HG03039 (cell line): ENCODE measurements around the gene PPP2R2C.

Experiments
- ATAC-seq: cut with Tn5 transposase; IDR thresholded peaks from one replicate; pipeline ENCODE4 v1.9.1; 2021; ENCODE audit warnings: mild to moderate bottlenecking, moderate library complexity; ENCODE audit not compliant: unreplicated experiment

PPP2R2C gene

DNA sequence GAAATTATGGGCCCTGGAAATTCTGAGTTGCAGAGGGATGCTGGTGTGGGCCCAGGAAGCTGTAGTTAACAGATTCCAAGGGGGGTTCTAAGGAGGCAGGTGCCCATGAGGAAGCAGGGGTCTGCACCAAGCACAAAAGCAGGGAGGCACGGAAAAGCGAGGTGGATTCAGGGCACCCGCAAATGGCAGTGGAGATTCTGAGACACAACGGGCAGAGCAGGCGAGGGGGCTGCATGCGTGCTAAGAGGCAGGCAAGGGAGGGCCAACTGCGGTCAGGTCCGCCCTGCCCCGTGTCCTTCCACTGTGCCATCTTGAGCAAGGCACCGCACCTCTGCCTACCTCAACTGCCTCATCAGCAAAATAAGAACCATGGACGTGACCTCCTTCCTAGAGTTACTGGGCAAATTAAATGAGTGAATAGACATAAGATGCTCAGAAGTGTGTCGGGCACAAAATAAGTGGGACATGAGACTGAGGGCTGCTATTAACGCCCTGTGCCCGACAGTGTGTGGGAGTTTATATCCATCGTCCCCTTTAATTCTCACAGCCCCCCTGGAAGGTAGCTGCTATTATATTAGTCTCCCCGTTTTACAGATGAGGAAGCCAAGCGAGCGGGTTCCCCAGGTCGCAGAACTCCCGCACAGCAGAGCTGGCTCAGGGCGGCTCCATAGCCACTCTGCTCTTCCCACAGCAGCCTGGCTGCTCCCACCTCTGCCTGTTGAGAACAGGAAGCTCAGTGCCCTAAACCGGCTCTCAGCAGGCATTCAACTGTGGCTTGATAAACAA lies 67.6 kb downstream of the PPP2R2C start:
- no peak for ATAC-seq

DNA sequence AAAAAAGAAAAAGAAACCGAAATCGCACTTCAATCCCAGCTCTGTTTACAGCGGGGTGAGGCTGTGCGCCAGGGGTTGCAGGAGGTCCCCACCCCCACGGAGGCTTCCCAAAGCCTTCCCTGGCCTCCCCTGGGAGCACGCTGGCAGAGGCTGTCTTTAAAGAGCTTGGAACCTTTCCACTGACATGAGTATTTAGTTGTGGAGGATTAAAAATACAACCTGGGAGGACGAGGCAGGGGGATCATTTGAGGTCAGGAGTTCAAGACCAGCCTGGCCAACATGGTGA lies 69.1 kb downstream of the PPP2R2C start:
- ATAC-seq, result no peak

DNA sequence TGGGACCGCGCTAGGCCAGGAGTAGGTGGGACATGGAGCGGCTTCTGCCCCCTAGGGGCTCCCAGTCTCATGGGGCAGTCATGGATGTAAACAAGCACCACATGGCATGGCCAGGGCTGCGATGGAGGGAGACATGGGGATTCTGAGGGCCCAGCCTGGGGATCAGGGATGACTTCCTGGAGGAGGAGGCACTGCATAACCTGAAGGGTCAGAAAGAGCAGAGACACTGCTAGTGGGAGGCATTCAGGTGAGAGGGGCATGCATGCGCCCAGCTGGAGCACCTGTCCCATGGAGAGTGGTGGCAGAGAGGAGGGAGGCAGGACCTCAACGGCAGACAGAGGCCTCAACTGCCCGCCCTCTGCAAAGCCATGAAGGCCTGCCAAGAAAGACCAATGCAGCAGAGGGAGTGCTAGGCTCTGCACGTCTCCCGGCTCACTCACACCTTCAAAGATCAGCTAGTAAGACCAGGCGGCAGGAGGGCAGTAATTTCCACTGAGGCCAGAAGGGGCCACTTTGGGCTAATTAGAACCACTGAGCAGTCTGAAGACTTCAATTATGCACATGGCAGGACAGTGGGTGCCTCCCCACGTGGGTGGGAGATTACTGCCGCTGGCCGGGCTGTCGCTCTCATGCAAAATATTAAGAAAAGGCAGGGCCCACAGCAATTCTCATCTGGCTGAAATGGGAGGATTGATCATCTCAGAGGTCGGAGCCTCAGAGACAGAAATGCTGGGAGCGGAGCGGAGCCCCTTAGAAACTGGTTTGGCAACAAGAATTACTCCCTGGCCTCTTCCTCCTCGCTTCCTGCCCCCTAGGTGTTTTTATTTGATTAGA lies 69.6 kb downstream of the PPP2R2C start:
- ATAC-seq, result no peak

DNA sequence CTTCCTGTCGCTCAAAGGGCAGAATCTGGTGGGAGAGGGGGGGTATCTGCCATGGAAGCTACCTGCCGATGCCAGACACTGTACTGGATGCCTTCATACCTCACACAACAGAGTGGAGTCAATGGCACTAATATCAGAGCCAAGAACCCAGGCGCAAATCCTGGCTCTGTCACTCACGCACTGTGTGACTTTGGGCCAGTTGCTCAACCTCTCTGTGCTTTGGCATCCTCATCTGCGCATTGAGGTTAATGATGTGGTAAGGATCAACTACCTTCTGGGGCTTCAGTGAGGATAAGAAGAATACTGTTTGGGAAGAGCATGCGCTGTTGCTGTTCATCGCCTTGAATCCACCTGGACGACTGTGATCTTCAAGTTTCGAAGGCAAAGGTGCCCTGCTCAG lies 70.6 kb downstream of the PPP2R2C start:
- no peak for ATAC-seq

DNA sequence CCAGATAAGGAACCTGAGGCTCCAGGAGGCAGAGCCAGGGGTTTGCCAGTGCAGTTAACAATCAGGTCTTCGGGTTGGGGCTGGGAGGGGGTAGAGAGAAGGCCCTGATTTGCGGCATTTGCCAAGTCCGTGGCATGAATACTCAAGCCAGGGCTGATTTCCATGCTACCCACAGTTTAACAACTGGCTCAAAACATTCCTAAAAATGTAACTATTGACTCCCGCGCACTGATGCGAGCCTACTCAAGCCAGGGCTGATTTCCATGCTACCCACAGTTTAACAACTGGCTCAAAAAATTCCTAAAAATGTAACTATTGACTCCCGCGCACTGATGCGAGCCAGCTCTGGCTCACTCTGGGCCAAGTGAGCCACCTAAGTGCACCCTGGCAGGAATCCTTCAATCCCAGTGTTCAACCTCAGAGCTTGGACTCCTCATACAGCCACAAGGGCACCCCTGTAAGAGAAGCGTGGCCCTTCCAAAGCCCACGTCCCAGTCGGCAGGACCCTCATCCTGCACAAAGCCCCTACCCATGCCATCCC lies 75.6 kb downstream of the PPP2R2C start:
- ATAC-seq, result no peak

DNA sequence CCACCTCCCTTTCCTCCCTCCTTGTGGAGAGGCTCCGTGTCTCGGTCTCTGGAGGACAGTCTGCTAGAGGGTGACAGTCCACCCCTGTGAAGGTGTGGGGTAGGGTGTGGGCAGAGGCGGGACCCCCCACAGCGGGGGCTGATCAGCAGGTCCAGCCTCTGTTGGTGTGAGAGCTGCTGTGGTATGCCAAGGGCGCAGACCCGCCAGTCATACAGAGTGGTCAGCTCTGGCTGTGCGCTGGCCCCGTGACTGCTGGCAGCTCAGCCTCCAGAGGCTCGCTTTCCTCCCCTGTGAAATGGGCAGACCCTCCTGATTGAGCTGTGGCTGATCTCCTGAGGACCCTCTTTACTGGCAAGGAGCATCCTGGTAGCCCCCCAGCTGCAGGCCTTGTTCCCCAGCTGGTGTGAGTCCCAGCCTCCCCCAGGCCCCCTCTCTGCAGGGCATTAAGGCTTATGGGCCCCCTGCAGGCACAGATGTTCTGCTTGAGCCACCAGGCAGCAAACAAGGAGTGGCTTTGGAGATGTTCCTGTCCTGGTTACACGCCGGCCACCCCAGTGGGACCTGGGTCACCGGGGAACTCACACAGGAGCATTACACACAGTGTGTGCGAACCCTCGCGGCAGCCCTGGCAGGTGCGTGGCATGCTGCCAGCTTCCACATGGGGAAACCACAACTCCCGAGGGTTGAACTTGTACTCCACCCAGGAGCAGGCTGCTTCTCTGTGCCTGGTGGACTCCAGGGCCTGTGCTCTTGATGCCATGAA lies 76.8 kb downstream of the PPP2R2C start:
- ATAC-seq, result no peak

DNA sequence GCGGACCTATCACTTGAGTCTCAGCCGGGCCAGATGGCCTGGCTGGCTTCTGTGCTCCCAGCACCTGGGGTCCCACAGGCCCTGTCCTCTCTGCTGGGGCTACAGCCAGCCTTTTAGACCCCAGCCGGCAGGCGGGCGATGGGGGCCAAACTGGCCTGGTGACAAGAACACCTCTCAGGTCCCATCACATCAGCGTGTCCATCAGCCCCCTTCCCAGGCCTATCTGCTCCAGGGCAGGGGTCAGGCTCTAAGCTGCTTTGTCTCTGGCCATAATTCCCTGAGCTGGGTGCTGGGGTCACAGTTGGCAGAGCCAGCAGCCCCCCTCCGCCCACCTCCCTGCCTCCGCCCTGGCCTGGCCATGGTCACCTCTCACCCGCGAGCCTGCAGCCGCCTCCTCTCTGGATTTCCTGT lies 77.7 kb downstream of the PPP2R2C start:
- no peak for ATAC-seq

DNA sequence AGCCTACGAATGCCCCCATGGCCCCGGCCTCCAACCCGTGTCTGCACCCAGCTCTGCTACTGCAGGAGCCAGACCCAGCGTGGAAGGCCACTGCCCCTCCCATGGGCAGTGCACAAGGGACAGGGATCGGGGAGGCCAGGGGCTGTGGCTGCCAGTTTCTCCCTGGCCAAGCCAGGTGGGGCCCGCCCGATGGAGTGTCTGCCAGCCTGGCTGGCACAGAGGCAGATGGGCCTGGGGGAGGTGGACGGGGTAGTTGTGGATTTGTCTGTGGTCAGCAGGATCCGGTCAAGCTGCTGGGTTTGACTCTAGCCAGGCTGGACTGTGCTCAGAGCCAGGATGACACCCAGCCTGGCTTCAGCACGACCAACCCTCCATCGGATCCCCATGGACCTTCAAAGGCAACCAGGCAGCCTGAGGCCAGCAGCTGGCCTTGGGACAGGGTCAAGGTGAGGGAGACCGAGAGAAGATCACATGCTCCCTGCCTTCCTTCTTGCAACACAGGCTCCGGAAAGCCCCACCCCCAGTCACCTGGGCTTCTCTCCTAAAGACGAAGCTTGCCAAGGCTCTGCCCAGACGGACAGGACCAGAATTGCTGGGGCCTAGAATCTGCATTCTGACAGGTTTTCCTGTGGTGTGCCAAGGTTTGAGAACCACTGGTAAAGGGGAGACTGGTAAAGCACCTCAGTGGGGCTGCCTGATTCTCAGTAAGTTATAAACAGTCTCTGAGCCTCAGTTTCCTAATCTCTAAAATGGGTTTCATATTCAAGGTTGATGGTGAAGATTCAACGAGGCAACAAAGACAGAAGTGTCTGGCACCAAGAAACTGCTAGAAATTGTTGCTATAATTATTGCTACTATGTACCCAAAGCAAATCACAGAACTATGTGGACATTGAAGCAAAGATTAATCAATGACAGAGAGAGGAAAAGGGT lies 78.6 kb downstream of the PPP2R2C start:
- no peak for ATAC-seq

DNA sequence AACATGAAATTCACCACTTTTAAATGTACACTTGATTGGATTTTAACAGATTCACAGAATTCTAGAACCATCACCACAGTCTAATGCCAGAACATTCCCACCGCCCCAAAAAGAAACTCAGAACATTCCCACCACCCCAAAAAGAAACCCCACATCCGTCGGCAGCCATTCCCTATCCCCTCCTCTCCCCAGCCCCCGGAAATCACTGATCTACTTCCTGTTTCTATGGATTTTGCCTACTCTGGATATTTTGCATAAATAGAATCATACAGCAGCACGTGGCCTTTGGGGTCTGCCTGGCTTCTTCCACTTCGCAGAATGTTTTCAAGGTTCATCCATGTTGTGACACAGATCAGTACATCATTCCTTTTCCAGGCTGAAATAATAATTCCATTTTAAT lies 79.3 kb downstream of the PPP2R2C start:
- ATAC-seq, result no peak

DNA sequence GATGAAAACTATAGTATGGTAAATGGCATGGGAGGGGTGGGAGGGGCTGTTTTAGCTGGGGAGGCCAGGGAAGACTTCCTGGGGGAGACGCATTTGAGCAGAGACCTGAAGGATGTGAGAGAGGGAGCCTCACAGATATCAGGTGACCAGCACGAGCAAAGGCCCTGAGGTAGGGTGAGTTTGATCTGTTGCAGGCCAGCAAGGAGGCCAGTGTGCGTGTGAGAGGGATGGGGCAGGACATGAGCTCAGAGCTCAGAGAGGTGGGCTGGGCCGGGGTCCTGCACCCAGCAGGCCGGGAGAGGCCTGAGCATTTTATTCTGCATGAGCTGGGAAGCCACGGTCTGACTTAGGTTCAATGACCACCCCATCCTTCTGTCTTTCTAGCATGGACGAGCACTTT lies 80.0 kb downstream of the PPP2R2C start:
- no peak for ATAC-seq

DNA sequence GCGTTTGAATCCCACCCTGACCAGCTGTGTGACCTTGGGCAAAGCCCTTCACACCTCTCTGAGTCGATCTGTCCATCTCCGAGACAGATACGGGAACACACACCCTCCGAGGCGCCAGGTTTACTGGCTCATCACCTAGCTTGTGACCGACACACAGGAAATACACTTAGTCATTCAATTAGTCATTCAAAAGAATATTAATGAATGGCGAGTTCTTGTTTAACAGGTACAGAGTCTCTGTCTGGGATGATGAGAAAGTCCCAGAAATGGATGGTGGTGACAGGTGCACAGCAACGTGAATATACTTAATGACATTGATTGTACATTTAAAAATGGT lies 80.6 kb downstream of the PPP2R2C start:
- ATAC-seq, result no peak

DNA sequence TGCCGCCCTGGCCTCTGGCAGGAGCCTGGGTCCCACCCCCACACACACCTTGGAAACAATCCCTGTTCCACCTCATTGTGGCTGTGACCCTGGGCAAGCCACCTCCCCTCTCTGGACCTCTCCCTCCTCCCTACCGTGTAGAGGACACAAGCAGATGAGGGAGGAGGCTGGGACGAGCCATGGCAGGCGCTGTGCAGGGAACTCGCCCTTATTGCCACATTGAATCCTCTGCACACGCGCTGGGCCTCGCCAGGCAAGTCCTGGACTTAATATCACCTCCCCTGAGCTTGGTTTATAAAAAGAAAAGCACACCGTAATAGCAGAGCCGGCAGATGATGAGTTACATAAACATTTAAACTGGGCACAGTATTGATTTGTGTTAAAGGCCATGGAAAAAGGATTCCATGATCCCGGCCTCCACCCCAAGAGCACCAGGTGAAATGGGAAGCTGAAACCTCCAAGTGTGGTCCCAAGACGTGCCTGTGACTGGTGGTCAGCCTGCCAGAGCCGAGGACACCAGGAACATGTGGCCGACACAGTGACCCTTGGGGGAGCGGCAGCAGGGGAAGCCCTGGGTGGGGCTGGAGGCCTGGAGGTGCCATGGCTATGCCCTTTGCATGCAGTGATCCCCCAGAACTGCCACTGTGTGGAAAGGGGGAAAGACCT lies 81.1 kb downstream of the PPP2R2C start:
- ATAC-seq, result no peak

DNA sequence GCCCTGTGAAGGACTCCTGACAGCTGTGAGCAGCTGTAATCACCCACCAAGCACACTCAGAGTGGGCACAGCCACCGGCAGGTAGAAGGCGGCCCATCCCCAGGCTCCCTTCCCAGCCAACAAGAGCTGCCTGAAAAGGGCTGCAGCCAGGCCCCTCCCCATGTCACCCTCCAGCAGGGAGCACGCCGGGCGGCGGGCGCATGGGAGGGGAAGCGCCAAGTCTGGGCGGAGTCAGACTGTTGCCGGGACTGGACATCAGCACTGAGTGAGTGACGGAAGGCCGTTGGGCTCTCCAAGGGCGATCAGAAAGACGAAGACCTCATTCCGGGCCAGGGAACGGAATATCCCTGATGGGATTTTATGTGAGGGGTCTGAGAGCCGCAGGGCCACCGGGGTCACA lies 82.1 kb downstream of the PPP2R2C start:
- no peak for ATAC-seq

DNA sequence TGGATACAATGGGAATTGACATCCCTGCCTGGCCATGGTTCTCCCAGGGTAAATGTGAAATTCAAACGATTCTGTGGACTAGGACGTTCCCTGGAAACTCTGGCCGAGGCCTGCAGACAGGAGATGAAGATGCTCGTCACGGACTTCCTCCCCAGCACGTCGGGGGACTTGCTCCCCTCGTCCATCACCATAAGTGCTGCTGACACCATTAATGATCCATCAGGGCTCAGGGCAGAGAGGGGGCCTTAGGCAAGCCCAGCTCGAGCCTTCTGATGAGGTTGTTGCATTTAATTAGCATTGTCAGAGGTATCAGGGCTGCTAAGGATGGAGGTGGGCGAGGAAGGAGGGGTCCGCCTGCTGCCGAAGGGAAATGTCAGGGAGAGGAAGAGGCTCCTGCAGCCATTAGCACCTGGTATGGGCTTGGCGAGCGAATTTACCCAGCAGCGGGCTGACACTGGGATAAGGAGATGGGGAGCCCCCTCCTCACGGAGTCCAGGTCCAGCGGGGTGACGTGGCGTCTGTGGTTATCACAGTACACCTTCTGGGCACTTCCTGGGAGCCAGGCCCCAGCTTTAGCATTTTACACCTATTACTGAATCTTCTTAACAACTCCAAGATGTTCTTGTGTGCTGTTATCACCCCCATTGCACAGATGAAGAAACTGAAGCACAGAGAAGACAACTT lies 83.1 kb downstream of the PPP2R2C start:
- ATAC-seq, result no peak

DNA sequence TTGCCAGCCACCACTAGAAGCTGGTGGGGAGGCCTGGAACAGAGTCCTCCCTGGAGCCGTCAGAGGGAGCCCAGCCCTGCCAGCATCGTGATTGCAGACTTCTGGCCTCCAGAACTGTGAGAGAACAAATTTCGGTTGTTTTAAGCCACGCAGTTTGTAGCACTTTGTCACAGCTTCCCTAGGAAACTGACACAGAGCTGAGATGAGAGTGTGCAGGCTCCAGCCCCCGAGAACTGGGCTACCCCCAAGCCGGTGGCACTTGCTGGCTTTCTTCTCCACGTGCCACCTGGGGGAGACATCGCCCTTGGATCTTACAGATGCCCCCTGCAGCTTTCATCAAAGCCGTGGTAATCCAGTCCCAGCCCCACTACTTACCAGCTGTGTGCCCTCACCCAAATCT lies 83.7 kb downstream of the PPP2R2C start:
- ATAC-seq, result no peak

DNA sequence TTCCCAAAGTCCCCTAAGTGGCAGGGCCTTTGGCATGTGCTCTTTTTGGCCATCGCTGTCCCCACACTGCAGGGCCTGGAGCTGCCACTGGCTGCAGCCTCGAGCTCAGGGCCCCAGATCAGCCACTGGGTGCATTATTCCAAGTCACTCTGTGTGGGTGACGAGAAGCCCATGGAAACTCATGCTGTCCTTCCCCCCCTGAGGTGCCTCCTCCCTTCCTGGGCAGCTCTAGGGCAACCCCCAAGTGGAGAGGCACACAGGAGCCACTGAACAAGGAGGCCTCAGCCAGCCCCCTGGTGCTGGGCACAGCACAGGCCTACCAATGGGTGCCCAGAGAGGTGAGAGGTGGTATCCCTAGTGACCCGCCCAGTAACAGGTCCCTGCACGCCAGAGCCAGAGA lies 84.5 kb downstream of the PPP2R2C start:
- no peak for ATAC-seq

DNA sequence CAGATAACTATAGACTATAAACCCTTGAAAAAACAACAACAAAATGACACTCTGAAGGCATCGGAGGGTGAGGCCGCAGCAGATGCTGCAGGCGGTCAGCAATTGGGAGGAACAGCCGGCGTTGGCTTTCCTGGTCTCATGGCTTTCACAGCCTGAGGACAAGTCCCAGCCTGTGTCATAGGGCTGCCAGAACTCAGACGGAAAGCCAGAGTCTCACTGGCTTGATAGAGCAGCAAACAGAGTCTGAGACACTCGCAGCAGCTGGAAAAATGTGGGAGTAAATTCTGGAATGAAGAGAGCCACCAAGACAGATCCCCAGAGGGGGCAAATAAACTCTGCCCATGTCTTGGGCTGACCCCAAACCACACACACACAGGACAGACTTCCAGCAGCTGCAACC lies 86.3 kb downstream of the PPP2R2C start:
- ATAC-seq, result no peak

DNA sequence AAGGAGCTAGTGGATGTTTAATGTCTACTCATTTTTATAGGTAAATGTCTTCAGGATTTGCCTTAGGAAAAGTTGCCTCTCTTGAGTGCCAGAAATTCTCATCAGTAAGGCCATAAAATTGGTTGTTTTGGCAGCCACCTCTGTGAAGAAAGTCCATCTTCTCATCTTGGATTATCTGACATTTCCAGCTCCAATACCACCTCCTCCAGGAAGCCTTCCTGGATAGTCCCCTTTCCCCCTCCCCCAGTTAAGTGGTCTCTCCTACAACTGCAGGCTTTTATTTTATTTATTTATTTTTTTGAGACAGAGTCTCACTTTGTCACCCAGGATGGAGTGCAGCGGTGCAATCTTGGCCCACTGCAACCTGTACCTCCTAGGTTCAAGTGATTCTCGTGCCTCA lies 87.1 kb downstream of the PPP2R2C start:
- ATAC-seq, result no peak

DNA sequence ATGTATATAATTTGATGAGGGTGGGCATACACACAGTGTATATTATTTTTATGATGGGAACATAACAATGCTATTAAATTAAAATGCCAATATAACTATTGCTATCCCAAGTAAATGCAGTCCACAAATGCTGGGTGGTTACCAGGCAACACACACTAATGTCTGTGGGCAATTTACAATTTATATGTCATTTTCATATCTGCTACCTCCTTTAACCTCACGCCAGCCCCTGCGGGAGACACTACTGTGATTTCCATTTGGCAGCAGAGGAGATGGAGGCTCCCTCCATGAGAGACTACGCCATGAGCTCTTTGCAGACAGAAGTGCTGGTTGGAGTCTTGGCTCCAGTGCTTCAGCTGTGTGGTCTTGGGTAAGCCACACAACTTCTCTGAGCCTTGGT lies 87.9 kb downstream of the PPP2R2C start:
- no peak for ATAC-seq

DNA sequence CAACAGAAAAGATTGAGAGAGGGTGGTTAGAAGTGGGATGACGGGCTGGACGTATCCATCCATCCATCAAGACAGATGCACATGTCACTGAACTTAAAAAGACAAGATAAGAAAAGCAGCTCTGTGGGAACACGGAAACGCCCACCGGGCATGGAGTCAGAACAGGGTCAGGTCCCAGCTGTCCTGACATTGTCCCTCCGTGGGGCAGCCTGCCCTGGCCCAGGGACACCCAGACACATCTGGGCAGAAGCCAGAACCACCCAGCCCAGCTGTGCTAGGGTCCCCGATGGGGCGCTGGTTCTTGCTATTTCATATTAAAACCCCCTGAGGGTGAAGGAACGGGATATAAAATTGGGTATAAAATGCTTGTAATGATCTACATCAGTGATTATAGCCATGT lies 88.5 kb downstream of the PPP2R2C start:
- no peak for ATAC-seq
